ENCODE measurements around the gene BZW1.

The BZW1 gene

DNA sequence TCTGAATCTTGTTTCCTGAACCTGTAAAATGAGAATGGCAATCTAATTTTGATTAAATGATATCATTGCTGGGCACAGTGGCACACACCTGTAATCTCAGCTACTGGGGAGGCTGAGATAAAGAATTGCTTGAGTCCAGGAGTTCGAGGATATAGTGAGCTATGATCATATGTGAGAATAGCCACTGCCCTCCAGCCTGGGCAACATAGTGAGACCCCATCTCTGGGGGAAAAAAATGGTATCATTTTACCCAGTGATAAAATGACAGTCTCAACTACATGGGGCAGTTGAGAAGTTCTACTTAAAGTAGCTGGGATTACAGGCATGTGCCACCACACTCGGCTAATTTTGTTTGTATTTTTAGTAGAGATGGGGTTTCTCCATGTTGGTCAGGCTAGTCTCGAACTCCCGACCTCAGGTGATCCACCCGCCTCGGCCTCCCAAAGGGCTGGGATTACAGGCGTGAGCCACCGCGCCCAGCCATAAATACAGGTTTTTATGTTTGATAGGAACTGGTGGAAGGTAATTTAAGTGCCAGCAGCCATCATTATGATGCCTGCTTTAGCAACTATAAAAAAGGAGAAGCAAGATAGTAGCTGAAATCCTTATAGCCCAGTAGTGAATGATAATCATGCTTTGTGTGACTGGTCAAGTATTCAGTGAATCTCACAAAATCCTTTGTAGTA, 17.0 kb downstream of the BZW1 start:
- in situ Hi-C loops (cut with MboI; ENCODE audit: low sequenced_read_pairs), result no loop called here

DNA sequence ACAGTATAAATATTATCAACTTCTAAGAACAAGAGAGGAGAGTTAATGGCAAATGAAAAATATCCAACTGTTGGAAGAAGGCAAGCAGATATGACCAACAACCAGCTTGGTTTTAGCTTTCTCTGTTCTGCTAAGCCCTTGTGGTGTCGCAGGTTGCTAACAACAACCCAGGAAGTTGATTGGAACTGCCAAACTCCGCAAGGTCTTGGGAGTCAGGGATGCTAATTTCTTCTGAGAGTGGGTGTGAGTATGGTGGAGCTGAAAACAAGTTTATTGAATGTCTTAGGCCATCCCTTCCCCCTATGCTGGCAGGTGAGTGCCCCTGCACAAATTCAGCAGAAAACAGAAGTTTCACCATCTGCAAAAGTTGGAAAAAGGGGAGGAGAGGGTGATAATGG, 17.5 kb downstream of the BZW1 start:
- in situ Hi-C loops (cut with MboI; ENCODE audit: low sequenced_read_pairs), result no loop called here

DNA sequence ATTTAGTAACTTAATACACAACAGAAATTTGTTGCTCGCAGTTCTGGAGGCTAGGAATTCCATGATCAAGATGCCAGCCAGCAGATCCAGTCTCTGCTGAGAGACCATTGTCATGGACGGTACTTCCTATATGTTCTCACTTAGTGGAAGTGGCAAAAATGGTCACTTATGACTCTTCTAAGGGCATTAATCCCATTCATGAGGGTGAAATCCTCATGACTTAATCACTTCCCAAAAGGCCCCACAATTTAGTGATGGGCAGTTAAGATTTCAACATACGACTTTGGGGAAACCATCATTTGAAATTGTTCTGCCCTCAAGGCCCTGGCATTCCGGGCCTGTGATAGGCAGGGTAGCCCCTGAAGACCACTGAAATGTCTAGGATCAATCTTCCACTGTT, 23.0 kb downstream of the BZW1 start:
- in situ Hi-C loops (cut with MboI; ENCODE audit: low sequenced_read_pairs), result no loop called here

DNA sequence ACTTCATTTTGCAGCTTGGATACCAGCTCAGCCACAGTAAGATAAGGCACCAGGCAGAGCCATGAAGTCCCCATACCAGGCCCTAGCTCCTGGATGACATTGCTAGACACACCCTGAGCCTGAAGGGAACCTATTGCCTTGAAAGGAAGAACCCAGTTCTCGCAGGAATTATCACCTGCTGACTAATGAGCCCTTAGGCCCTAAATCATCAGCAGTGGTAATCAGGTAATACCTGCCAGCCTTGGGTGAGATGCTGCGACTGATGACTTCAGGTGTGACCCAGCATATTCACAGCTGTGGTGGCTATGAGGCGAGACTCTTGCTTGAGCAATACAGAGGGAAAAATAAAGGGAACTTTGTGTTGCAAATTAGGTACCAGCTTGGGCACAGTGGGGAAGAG, 27.8 kb downstream of the BZW1 start:
- in situ Hi-C loops (cut with MboI; ENCODE audit: low sequenced_read_pairs), result no loop called here

DNA sequence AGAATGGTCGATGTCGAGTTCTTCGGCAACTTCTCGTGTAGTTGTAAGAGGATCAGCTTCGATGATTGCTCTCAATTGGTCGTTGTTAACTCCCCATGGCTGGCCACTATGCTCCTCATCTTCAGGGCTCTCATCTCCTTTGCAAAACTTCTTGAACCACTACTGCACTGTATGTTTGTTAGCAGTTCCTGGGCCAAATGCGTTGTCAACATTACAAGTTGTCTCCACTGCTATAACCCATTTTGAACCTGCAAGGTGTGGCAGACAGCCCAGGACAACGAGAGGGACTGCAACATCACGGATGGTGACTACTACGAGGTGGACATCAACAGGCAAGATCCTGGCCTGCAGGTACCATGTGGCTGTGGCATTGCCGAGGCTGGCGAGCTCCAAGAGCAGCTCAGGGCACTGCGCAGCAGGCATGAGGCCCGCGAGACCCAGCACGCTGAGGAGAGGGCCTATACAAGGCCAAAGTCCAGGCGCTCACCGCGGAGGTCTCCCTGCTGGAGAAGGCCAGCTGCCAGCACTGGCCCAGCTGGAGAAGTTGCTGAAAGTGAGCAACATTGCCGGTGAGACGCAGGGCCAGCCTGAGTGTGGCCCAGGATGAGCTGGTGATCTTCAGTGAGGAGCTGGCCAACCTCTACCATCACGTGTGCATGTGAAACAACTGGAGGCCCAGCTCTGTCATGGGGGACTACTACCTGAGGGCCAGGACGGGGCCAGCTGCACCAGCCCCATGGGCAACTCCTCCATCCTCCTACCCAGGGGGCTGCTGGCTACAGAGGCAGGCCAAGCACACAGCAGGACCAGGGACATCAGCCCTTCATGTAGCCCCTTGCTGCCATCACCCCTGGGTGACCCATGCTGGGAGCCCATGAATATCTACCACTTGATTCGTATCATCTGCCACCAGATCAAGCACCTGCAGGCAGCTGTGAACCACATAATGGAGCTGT, 32.6 kb downstream of the BZW1 start:
- in situ Hi-C loops (cut with MboI; ENCODE audit: low sequenced_read_pairs), result no loop called here

DNA sequence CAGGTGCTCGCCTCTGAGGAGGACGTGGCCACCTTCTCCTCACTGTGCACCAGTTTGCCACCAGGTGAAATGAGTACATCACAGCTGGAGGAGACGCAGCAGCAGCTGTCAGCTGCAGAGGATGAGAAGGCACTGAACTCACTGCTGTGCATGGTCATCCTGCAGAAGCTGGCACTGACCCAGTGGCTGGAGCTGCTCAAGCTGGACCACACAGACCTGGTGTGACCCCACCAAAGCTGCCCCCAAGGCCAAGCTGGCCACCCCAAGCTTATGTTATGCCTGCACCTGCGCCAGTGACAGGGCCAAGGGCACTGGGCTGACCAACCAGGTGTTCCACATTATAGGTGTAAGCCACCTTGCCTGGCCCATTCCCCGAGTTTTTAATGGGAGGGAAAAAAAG, 33.5 kb downstream of the BZW1 start:
- in situ Hi-C loops (cut with MboI; ENCODE audit: low sequenced_read_pairs), result no loop called here

DNA sequence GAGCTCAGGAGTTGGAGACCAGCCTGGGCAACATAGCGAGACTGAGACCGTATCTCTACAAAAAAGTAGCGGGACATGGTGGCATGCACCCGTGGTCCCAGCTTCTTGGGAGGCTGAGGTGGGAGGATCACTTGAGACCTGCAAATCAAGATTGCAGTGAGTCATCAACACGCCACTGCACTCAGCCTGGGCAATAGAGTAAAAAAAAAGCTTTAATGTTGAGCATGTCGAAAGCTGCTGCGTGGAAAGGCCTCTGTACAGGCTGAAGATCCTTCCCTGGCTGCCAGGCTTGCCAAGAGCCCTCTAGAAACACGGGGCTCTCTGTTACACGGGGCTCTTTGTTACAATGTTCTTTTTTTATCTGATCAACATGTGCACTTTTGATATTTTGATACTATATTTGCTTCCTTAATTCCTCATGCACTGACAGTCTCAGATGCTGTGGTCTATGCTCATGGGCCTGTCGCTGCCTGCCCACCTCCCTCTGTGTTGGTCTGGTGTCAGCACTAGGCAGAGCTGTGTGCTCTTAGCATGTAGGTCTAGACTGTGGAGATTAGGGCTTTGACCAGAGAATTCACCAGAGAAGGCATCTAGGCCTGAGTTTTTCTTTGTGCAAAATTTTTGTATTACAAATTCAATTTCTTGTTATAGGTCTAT, 34.1 kb downstream of the BZW1 start:
- in situ Hi-C loops (cut with MboI; ENCODE audit: low sequenced_read_pairs), result no loop called here

DNA sequence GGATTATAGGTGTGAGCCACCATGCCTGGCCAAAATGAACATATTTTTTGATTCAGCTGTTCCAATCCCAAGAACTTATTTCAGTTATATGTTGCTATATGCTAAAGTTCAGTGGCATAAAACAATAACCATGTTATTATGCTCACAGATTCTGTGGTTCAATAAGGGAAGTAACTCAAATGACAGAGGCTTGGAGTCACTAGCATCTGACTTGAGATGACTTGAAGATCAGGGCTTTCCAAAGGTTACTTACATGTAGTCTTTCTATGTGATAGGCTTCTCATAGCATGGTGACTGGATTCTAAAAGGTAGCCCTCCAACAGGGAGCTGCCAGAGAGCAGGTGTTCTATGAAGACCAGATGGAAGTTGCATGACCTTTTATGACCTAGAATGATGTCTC, 35.6 kb downstream of the BZW1 start:
- in situ Hi-C loops (cut with MboI; ENCODE audit: low sequenced_read_pairs), result no loop called here

DNA sequence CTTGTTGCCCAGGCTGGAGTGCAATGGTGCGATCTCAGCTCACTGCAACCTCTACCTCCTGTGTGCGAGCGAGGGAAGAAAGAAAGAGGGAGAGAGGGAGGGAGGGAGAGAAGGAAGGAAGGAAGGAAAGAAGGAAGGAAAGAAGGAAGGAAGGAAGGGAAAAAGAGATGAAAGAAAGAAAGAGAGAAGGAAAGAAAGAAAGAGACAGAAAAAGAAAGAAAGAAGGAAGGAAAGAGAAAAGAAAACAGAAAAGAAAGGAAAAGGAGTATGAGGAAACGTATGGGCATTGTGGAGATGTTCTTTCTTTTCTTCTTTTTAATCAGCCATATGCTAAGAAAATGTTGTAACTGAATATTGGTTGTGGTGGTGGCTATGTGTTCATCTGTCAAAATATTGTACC, 36.2 kb downstream of the BZW1 start:
- in situ Hi-C loops (cut with MboI; ENCODE audit: low sequenced_read_pairs), result no loop called here

DNA sequence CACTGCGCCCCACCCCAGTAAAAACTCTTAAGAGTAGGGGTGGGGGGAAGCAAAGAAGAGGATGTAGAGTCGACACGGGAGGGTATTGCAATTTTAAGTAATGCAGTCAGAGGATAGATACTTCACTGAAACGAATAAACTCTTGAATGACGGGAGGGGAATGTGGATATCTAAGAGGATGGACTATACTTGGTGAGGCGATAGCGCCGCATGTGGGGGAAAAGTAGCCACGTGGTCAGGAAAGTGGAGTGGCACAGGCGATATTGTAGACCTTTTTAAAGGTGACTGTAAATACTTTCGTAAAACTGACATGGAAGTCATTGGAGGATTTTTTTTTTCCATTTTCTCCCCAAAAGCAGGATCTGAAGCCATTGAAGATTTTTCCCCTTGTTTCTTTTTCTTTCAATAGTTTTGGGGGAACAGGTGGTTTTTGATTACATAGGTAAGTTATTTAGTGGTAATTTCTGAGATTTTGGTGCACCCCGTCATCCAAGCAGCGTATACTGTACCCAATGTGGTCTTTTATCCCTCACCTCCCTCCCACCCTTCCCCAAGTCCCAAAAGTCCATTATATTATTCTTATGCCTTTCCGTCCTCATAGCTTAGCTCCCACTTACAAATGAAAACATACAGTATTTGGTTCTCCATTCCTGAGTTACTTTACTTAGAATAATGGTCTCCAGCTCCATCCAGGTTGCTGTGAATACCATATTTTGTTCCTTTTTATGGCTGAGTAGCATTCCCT, 39.0 kb downstream of the BZW1 start:
- in situ Hi-C loops (cut with MboI; ENCODE audit: low sequenced_read_pairs), result no loop called here

DNA sequence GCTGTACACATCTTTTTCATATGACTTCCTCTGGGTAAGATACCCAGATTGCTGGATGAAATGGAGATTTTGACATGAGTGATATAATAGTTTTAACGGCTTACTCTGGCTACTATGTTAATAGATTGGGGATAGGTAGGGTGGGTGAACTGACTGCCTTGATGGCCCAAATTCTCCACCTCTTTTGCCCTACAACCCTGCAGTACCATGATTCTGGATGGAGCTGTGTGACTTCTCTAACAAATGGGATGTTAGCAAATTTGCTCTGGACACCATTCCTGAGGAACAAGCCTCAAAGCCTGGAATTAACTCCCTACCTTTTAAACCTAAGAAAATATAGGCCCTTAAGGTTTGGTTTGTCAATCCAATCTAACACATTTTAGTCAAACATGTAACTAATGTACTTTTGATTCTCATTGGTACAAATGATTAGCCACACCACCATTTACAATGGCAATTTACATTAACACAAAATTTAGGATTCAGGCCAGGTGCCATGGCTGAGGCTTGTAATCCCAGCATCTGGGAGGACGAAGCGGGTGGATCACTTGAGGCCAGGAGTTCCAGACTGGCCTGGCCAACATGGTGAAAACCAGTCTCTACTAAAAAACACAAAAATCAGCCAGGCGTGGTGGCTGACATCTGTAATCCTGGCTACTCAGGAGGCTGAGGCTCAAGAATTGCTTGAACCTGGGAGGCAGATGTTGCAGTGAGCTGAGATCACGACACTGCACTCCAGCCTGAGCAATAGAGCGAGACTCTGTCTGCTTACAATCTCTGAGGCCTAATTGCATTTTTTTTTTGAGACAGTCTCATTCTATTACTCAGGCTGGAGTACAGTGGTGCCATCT, 39.9 kb downstream of the BZW1 start:
- in situ Hi-C loops (cut with MboI; ENCODE audit: low sequenced_read_pairs), result no loop called here

DNA sequence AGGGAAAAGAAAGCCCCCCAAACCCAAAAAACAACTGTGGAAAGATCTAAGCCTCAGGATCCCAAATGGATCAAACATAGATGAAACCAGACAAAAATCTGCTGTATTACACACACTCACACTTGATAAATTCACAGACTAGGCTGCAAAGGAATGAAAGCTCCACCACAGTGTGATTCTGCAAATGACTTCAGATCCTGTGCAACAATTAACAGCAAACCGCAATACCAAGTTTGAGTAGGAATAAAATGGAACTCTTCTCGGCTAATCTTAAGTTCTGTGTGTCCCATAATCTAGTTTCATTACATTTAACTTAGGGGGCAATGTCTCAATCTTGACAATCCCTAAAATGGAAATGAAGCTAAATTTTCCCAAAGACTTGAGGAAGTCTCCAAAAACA, 40.9 kb downstream of the BZW1 start:
- in situ Hi-C loops (cut with MboI; ENCODE audit: low sequenced_read_pairs), result no loop called here

DNA sequence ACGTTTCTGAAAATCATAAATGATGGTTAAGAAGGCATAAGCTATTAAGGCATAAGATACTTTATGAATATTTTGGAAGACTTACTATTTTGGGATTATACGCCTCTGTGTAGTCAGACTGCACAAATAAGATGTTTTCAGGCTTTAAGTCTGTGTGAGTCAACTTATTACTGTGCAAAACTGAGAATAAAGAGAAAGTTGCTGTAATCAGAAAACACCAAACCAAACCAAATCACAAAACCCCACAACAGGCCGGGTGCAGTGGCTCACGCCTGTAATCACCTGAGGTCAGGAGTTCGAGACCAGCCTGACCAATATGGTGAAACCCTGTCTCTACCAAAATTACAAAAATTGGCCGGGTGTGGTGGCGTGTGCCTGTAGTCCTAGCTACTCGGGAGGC, 45.1 kb downstream of the BZW1 start:
- in situ Hi-C loops (cut with MboI; ENCODE audit: low sequenced_read_pairs), result no loop called here

DNA sequence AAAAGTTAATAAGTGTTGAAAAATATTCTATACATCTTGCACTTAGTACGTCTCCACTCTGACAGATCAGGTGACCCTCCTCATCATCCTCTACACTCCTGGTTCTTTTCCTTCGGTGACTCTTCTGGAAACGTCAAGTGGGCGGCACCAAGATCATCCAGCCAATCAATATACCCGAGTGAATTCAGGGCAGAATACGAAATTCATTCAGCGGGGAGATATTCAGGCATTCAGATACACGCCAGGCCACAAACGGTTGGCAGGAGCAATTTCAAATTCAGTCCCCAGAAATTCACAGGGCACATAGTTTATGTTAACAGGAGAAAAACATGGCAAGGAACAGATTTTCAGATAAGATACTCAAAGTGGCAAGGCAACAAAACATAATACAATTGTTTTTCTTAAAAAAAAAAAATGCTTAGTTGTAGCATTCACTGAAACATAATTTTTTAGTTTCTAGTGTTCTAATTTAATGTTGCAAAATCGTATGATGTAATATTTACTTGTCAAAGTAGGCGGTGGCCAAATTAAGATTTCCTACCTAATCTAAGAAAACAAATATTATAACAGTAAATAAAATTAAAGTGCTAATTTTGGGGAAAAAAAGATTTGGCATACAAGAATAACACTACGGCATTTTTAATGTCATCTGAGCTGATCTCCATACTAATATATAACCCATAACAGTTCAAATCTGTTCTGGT, 48.5 kb downstream of the BZW1 start:
- in situ Hi-C loops (cut with MboI; ENCODE audit: low sequenced_read_pairs), result no loop called here

DNA sequence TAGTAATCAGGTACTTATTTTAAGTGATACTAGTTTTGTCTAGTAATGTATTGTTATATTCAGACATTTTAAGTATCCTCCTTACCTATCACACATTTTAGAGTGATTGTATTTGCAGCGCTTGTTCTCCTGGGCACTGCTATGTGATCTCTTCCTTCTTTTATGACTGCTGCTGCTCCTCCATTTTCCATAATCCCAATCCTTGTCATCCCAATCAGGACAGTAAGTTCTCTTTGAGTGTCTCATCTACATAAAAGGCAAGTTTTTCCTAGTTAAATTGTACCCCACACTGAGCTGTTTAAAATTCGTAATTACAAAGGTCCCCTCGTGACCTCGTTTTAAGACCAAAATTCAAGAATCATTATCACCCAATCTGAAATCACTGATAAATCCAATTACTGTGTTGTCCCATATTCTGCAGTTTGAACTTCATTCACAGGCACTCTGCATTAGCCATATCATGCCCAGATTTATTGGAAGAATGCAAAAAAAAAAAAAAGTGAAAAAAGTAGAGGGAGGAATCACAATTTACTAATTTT, 50.0 kb downstream of the BZW1 start:
- in situ Hi-C loops (cut with MboI; ENCODE audit: low sequenced_read_pairs), result no loop called here

DNA sequence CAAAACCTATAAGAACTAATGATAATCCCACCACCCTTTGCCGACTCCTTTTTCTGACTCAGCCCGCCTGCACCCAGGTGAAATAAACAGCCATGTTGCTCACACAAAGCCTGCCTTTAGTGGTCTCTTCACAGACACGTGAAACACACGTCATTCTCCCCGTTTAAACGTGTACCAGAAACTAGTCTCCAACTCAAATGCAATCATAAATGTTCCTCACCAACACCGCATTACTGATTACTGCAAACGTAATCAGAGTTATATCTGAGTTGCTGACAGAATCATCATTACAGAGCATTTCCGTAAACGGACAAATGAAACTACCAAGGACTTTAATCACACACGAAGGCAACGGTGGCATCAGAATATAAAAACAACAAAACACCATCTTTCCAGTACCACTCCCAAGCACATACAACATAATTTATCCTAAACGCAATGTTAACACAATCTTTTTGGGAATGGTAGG, 50.9 kb downstream of the BZW1 start:
- in situ Hi-C loops (cut with MboI; ENCODE audit: low sequenced_read_pairs), result no loop called here

DNA sequence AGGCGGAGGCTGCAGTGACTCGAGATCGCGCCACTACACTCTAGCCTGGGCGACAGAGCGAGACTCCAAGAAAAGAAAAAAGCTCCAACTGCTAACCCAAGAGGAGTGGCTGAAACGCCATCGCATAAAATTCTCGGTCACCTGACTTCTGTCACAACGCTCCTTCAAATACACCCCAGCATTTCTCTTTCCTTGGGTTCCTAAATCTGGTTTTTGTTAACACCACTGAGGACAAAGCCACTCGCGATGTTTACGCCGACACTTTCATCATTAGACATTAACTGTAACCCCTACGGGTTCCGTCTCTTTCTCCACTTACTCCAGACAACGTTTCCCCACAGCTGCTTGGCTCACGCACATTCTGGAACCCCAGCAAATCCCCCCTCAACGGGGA, 52.1 kb downstream of the BZW1 start:
- in situ Hi-C loops (cut with MboI; ENCODE audit: low sequenced_read_pairs), result no loop called here

DNA sequence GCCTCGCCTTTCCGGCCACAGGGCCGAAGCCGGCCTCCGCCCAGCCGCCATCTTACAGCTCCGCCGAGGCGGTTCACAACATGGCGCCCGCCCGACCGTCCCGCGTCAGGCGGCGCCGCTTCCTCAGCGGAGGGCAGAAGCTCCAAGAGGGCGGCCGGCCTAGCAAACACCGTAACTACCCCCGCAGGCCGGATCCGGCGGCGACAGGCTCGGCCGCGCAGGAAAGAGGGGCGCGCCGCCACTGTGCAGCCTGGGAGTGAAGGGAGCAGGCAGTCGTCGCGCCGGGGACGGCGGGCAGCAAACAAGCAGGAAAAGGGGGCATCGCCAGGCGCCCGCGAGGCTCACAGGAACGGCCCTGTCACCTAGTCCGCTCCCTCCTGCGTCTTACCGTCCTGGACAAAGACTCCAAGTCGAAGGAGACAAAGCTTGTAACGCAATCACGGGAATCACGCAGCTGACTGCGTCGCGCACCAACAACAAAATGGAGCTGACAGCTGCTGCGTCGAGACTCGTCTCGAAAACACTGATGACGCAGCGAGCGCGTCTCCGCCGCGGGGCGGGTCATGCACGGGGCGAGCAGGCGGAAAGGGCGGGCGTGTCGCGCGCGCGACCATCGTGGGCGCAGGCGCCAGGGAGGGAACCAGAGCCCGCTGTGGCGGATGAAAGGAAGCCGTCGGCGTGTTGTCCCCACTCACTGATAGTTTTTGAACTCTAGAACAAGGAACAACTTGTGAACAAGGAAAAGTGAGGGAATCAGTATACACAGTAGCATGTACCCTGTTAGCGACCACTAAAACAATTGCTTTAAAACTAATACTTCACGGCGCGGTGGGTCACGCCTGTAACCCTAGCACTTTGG, 52.7 kb downstream of the BZW1 start, which contains the start of gene CLK1:
Gene CLK1, minus strand, starts transcription at position 483 of the 859 bp plus-strand sequence. CDS start 2,796 bp downstream, outside the sequence.
- in situ Hi-C loops (cut with MboI; ENCODE audit: low sequenced_read_pairs), result no loop called here

All from HL-60/S4 treated with retinoic acid at 250 ng/mL for 4 days and 3 days (cell line).